Cardiac fibroblast (primary cell): ENCODE measurements around the gene TACSTD2.

Experiments used
- DNase-seq, 2 donors: peaks; one replicate each; pipeline versions ENCODE4 v3.0.0 to v3.0.0-alpha.2; 2010; ENCODE audit warnings: low read depth in 2 of 2
- H3K4me3 ChIP-seq, 2 donors: replicated peaks in 1 of 2; 1 replicate in 1 of 2; 2 replicates in 1 of 2; pipeline ENCODE4 v1.5.1; 2011; ENCODE audit warnings: low read depth in 2 of 2, low read length in 2 of 2, mild to moderate bottlenecking in 2 of 2, moderate library complexity in 1 of 2
- CTCF ChIP-seq: IDR thresholded peaks from one replicate; pipeline ENCODE4 v1.5.1; 2011; ENCODE audit warnings: low read depth, mild to moderate bottlenecking, low read length, inconsistent platforms

The TACSTD2 gene

GRCh38 chr1:58597996-58598395, 20.9 kb upstream of the TACSTD2 start:
- DNase-seq = no peak
- no peak for TF ChIP-seq CTCF
- H3K4me3 ChIP-seq = no peak overlapping the region

- DNase-seq = no peak
- no peak overlapping the region for H3K4me3 ChIP-seq
- TF ChIP-seq CTCF = no peak
Observed at GRCh38 chr1:58597076-58597475, 20.0 kb upstream of the TACSTD2 start.

- DNase-seq = no peak
- H3K4me3 ChIP-seq = no peak overlapping the region
- no peak for TF ChIP-seq CTCF
Observed at GRCh38 chr1:58596631-58597052, 19.6 kb upstream of the TACSTD2 start.

GRCh38 chr1:58594546-58594945, 17.5 kb upstream of the TACSTD2 start:
- TF ChIP-seq CTCF = no peak
- no peak for DNase-seq

GRCh38 chr1:58592522-58593134, 15.6 kb upstream of the TACSTD2 start:
- DNase-seq = peak; percentile 87 to 92
- TF ChIP-seq CTCF = no peak
- H3K4me3 ChIP-seq = no peak overlapping the region

More at GRCh38 chr1:58594546-58594945, 17.5 kb upstream of the TACSTD2 start:
- no peak overlapping the region for H3K4me3 ChIP-seq

- H3K4me3 ChIP-seq = no peak overlapping the region
- TF ChIP-seq CTCF = no peak
- DNase-seq = no peak
Observed at GRCh38 chr1:58591806-58592205, 14.8 kb upstream of the TACSTD2 start.

- H3K4me3 ChIP-seq = no peak overlapping the region
- DNase-seq = no peak
- no peak for TF ChIP-seq CTCF
Observed at GRCh38 chr1:58590019-58590418, 13.0 kb upstream of the TACSTD2 start.
